T follicular helper cell (primary cell): Measurements from ENCODE around the gene MRGPRD.

Source experiments
- DNase-seq: peaks from one replicate; pipeline ENCODE4 v3.0.0-alpha.2; 2020; ENCODE audit warnings: low read depth
- total RNA-seq, 2 experiments: gene quantifications; one replicate each; lab custom pipeline; 2026; lab: John Stamatoyannopoulos, UW

MRGPRD gene
- total RNA-seq, result 0 reads per million in 2 experiments

GRCh38 chr11:68980776-68981065, at the start of gene MRGPRD:
Gene MRGPRD (minus strand): TSS chr11:68980986. CDS start chr11:68980986, 0 bp downstream.
- DNase-seq, result no peak

GRCh38 chr11:69030301-69030700, 49.5 kb upstream of the MRGPRD start:
- DNase-seq, result no peak

GRCh38 chr11:69027704-69028372, 47.1 kb upstream of the MRGPRD start:
- no peak for DNase-seq

- no peak for DNase-seq
These were observed 43.7 kb upstream of the MRGPRD start for GRCh38 chr11:69024509-69024908.

GRCh38 chr11:69022260-69022659, 41.5 kb upstream of the MRGPRD start:
- no peak for DNase-seq

GRCh38 chr11:69018924-69019323, 38.1 kb upstream of the MRGPRD start:
- DNase-seq, result no peak

- DNase-seq, result no peak
These were observed 37.2 kb upstream of the MRGPRD start for GRCh38 chr11:69017951-69018350.

GRCh38 chr11:69014898-69015549, 34.2 kb upstream of the MRGPRD start:
- DNase-seq, result no peak

GRCh38 chr11:69014084-69014851, 33.5 kb upstream of the MRGPRD start:
- no peak for DNase-seq

- no peak for DNase-seq
These were observed 32.5 kb upstream of the MRGPRD start, which contains the start of gene MRGPRF for GRCh38 chr11:69013009-69013951. Gene MRGPRF (minus strand): TSS chr11:69013246. CDS start chr11:69009901, 3,345 bp downstream.

GRCh38 chr11:69012092-69013008, 31.6 kb upstream of the MRGPRD start:
- no peak for DNase-seq

- no peak for DNase-seq
These were observed 30.9 kb upstream of the MRGPRD start for GRCh38 chr11:69011624-69012091.

GRCh38 chr11:69010964-69011623, 30.3 kb upstream of the MRGPRD start:
- DNase-seq, result no peak

- DNase-seq, result no peak
These were observed 29.6 kb upstream of the MRGPRD start for GRCh38 chr11:69010361-69010891.

GRCh38 chr11:69009441-69010211, 28.8 kb upstream of the MRGPRD start:
- no peak for DNase-seq

GRCh38 chr11:69008737-69009440, 28.1 kb upstream of the MRGPRD start:
- no peak for DNase-seq

- no peak for DNase-seq
These were observed 27.2 kb upstream of the MRGPRD start for GRCh38 chr11:69007975-69008381.

- no peak for DNase-seq
These were observed 26.0 kb upstream of the MRGPRD start for GRCh38 chr11:69006816-69007215.
